Progenitor cell of endocrine pancreas (in vitro differentiated cells): ENCODE results near the gene MREG. TPM values are rescaled to one million over a fixed set of nuclear protein-coding genes. Genes with fewer than 3 reads are reported as not detected.

Source experiments
- DNase-seq: peaks from one replicate; pipeline ENCODE4 v3.0.0; 2021; ENCODE audit warnings: low spot score; ENCODE audit not compliant: unreplicated experiment
- H3K27ac Mint-ChIP-seq: 2 replicates; pipeline ENCODE4 v1.8.0; 2021; ENCODE audit warnings: mild to moderate bottlenecking, moderate library complexity, mixed read lengths
- H3K27me3 Mint-ChIP-seq: 2 replicates; pipeline ENCODE4 v1.8.0; 2021; ENCODE audit warnings: mixed read lengths
- H3K36me3 Mint-ChIP-seq: 2 replicates; pipeline ENCODE4 v1.8.0; 2022; ENCODE audit warnings: mixed read lengths; ENCODE audit not compliant: insufficient read depth
- H3K4me1 Mint-ChIP-seq: 2 replicates; pipeline ENCODE4 v1.8.0; 2021; ENCODE audit warnings: low read depth, mixed read lengths
- H3K4me3 Mint-ChIP-seq: 2 replicates; pipeline ENCODE4 v1.8.0; 2021; ENCODE audit warnings: low read depth, mild to moderate bottlenecking, moderate library complexity, mixed read lengths
- H3K9me3 Mint-ChIP-seq: 2 replicates; pipeline ENCODE4 v1.8.0; 2021; ENCODE audit warnings: low read depth, mixed read lengths
- CTCF ChIP-seq: fragments of 200-600 bp; sonication (generic); IDR thresholded peaks from one replicate; pipeline ENCODE4 v1.5.0; 2021; ENCODE audit warnings: antibody characterized with exemption, mild to moderate bottlenecking; ENCODE audit not compliant: unreplicated experiment
- long read RNA-seq: library from polyadenylated mRNA; unstranded; transcript quantifications from one replicate; pipeline ENCODE4 v2.0.0, GENCODE V29; 2020
- total RNA-seq: library from RNA; stranded (reverse); gene quantifications from 2 replicates; pipeline ENCODE4 v1.2.1, GENCODE V29; 2021

Gene MREG
- 22.8 and 26.8 TPM in 2 replicates for total RNA-seq
- long read RNA-seq, partial matches to known transcripts, result 0 of 1 reads
- long read RNA-seq, other reads (novel, unspliced or antisense), result 0 of 1 reads

GRCh38 chr2:216013080-216013909 is at the start of gene MREG:
Gene MREG (minus strand): TSS chr2:216013551. CDS start chr2:216013327, 224 bp downstream.
- peaks cover 1% of the 10 kb centered on the region for H3K36me3 Mint-ChIP-seq
- H3K27ac Mint-ChIP-seq, result peak within 1 kb of the TSS; percentile 95
- peak within 1 kb of the TSS; percentile 83 for H3K4me3 Mint-ChIP-seq
- H3K27me3 Mint-ChIP-seq, result no peaks in the 10 kb centered on the region
- peak; percentile 72 for TF ChIP-seq CTCF
- peak; percentile 87 for DNase-seq
- no peaks in the 10 kb centered on the region for H3K9me3 Mint-ChIP-seq
- H3K4me1 Mint-ChIP-seq, result peaks cover 8% of the 10 kb centered on the region

- Mint-ChIP-seq H3K36me3 (peaks cover 6% of the 10 kb centered on the region), H3K27me3 (no peaks in the 10 kb centered on the region), H3K9me3 (no peaks in the 10 kb centered on the region), H3K27ac (no peak overlapping the region), H3K4me3 (no peak overlapping the region), H3K4me1 (peaks cover 8% of the 10 kb centered on the region)
- DNase-seq, result no peak
- TF ChIP-seq CTCF, result peak; percentile 7
Observed at GRCh38 chr2:216059233-216059834, 46.0 kb upstream of the MREG start.

- H3K4me3 Mint-ChIP-seq, result no peak overlapping the region
- TF ChIP-seq CTCF, result no peak
- H3K36me3 Mint-ChIP-seq, result peaks cover 6% of the 10 kb centered on the region
- no peaks in the 10 kb centered on the region for H3K9me3 Mint-ChIP-seq
- DNase-seq, result no peak
- peaks cover 8% of the 10 kb centered on the region for H3K4me1 Mint-ChIP-seq
- H3K27ac Mint-ChIP-seq, result peak overlapping the region; percentile 67
- H3K27me3 Mint-ChIP-seq, result no peaks in the 10 kb centered on the region
Observed at GRCh38 chr2:216057688-216058193, 44.4 kb upstream of the MREG start.

- Mint-ChIP-seq H3K4me1 (peaks cover 8% of the 10 kb centered on the region), H3K27me3 (no peaks in the 10 kb centered on the region), H3K9me3 (no peaks in the 10 kb centered on the region), H3K27ac (no peak overlapping the region), H3K36me3 (peaks cover 8% of the 10 kb centered on the region), H3K4me3 (no peak overlapping the region)
- DNase-seq, result no peak
- no peak for TF ChIP-seq CTCF
Observed at GRCh38 chr2:216056739-216057138, 43.4 kb upstream of the MREG start.

- Mint-ChIP-seq H3K4me1 (peaks cover 8% of the 10 kb centered on the region), H3K36me3 (peaks cover 7% of the 10 kb centered on the region), H3K4me3 (no peak overlapping the region), H3K27ac (no peak overlapping the region), H3K9me3 (no peaks in the 10 kb centered on the region), H3K27me3 (no peaks in the 10 kb centered on the region)
- TF ChIP-seq CTCF, result no peak
- no peak for DNase-seq
Observed at GRCh38 chr2:216055680-216056079, 42.3 kb upstream of the MREG start.
